ENCODE data around the gene DDIAS. TPM values are rescaled to one million over a fixed set of nuclear protein-coding genes. Genes with fewer than 3 reads are reported as not detected.

Gene DDIAS
- total RNA-seq = under 0.01 and 13.3 TPM in 2 replicates

DNA sequence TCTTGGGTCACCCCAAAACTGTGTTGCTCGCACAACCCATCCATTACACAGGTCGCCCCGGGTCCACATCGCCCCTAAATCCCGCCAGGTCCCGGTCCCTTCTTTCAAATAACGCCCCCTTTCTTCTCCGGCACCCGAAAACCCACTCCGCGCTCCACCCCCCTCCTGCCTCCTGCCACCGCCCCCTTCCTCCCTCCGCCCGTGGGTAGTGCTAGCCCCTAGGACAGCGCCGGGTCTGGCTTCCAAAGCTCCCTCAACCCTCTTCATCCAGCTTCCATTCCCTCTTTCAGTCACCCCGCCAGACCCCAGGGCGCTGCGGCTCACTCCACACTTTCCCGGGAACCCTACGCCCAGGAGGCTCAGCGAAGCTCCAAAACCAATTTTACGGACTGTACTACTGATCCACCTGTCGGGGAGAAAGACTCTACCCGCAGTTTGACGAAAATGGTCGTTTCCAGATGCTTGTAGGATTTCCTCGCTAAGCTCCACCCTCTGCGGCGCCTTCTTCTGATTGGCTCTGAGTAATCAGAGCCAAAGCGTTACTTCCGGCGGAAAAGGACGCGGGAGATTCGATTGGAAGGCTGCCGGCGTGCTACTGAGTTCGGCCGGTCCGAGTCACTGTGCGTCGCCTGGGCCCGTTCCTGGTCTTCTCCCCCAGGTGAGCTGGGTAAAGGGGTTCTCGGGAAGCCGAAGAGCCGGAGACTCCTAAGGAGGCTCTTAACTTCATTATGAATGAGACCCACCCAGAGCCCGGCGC is at the start of gene DDIAS:
DDIAS (plus strand) TSS at position 572 of the 757 bp plus-strand sequence. CDS start 13,003 bp downstream, outside the sequence.

DNA sequence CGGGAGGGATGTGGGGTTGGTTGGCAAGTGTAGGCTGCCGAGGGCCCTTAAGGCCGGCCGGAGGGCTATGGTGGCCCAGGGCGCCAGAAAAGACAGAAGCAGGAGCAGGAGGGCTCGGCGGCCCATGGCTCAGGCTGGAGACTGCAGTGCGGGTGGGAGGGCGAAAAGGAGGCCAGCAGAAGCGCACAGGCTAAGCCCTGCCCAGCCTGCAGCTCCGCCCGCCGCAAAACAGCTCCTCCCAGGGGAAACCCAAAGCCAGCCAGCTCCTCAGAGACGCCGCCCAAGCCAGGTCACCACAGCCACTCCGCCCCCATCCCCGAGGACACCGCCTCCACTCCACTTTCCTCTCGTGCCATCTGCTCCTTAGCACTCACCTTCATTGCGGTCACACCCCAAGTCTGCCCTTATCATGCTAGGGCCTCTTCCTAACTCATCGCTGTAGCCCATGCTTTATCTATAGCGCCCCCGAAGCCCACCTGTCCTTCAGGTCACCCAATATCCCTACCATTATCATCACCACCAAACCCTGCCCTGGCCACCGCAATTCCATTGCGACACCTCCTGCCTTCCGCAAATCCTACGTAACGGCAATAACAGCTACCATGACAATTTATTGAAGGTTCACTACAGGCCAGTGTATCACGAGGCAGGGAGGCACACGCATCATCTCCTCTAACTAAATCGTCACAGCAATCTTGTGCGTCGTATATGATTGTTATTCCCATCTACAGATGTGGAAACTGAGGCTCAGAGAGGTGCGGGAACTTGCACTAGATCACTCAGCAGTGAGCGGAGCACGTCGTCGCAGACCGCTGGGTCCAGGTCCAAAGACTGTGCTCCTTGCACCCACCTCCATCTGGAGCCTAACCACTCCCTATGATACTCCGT is 1.0 kb upstream of the DDIAS start, which contains the start of gene PRCP:
PRCP (minus strand) TSS at position 154 of the 888 bp plus-strand sequence; CDS start at position 126, 28 bp downstream.

Other genes starting within 250 kb of the DDIAS start
- gene FAM181B, start 167.9 kb upstream of the DDIAS start, total RNA-seq = not detected in 2 replicates
- gene PRCP, start 1.3 kb upstream of the DDIAS start, total RNA-seq = 22.8 and 33.0 TPM in 2 replicates
- gene RAB30, start 170.2 kb downstream of the DDIAS start, total RNA-seq = 4.8 and 11.2 TPM in 2 replicates